GM19395 (cell line): ENCODE measurements around the gene FAIM2.

Experiments
- ATAC-seq: cut with Tn5 transposase; IDR thresholded peaks from one replicate; pipeline ENCODE4 v1.9.1; 2021; ENCODE audit warnings: mild to moderate bottlenecking, moderate library complexity; ENCODE audit not compliant: unreplicated experiment

The FAIM2 gene

GRCh38 chr12:49903700-49904423, at the start of gene FAIM2:
TSS of gene FAIM2 (minus strand) at chr12:49903900. CDS start at chr12:49903792, 108 bp downstream.
- no peak for ATAC-seq

DNA sequence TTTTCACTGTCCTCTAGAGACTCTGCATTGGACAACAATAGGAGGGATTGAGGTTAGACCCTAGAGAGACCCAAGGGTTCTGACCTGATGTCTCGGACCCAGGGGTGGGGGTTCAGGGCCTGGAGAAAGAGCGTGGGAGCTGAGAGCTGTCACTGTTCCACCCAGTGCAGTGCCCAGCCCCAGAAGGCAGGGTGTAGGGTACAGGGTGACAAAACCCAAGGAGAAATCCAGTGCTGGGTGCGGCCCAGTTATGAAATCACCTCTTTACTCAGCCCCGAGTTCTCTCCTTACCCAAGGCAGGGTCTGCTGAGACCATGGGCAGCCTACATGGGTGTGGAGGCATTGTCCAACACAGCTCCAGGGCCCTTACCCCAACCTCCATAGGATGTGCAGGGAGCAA, 49.5 kb upstream of the FAIM2 start:
- ATAC-seq, result no peak

GRCh38 chr12:49952391-49953055, 48.8 kb upstream of the FAIM2 start:
- ATAC-seq, result no peak

DNA sequence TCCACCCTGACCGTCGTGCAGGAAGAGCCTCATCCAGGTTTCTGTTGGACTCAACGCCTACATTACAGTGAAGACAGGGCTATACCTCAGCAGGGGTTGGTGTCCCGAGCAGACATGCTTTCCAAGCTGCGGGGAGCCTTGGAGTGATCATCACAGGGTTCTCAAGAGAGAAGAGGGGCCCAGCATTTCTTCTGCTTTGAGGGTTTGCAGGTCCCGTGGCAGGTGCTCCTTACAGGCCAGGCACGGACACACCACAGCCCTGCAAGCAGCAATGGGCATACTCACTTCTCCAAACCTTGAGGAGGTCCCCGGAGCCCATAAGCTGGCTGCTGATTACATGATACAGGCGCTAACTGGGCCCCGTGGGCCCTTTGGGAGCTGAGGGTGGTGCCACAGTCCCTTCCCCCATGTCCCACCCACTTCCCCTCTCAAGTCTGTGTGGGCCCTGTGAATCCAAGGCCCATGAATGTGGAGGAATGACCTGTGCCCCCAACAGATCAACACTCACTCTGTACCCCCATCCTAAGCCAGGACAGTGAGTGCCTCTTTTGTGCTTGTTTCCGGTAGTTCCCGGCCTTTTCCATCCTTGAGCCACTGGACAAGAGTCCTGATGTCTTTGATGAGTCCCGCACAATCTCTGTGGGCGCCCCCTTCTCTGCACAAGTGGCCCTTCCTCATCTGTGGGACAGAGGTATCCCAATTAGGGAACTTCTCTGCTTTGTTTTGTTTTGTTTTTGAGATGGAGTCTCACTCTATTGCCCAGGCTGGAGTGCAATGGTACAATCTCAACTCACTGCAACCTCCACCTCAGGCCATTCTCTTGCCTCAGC, 47.9 kb upstream of the FAIM2 start:
- ATAC-seq, result no peak

DNA sequence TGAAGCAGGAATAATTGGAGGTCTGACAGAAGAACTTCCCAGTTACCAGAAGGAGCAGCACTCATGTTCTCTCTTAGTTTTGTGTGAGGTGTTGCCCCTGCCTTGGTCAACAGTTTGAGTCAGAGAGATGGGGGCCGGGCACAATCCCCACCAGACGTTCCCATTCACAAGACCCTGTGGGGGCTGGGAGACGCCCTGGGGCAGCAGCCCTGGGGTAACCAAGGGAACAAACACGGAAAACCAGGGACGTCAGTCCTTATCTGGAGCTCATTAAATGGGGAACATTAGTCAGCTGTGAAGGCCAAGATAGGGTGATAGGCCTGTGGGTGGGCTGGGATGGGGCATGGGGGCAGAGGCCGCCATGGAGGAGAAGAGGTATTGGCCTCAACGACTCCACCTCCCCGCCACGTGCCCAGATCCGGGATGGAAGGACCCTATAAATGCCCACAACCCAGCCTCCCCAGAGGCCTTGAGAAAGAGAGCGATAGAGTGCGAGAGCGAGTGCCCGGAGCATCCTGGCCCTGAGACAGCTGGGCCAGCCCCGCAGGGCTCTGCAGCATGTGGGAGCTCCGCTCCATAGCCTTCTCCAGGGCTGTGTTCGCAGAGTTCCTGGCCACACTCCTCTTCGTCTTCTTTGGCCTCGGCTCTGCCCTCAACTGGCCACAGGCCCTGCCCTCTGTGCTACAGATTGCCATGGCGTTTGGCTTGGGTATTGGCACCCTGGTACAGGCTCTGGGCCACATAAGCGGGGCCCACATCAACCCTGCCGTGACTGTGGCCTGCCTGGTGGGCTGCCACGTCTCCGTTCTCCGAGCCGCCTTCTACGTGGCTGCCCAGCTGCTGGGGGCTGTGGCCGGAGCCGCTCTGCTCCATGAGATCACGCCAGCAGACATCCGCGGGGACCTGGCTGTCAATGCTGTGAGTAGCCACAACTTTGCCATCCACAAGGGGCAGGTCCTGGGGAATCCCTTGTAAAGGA, 46.9 kb upstream of the FAIM2 start, which contains the start of gene AQP2:
AQP2 (plus strand) TSS at position 465 of the 979 bp plus-strand sequence; CDS start at position 559, 94 bp downstream.
- no peak for ATAC-seq

DNA sequence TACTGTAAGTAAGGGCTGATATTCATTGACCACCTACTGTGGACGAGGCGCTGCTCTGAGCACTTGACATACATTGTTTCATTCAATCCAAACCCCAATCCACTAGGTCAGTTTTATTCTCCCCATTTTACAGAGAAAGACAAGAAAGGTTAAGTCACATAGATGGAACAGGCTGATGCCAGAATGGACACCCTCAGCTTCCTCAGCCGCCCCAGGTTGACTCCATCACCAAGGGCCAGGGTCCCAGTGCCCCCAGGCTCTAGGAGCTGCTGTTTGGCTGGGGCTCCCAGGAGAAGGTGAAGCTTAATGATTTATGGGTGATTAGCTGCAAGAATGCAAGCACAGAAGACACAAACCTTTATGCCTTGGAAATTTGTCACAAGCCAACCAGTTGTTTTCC, 46.2 kb upstream of the FAIM2 start:
- ATAC-seq, result no peak

GRCh38 chr12:49948866-49949845, 45.5 kb upstream of the FAIM2 start:
- ATAC-seq, result no peak

DNA sequence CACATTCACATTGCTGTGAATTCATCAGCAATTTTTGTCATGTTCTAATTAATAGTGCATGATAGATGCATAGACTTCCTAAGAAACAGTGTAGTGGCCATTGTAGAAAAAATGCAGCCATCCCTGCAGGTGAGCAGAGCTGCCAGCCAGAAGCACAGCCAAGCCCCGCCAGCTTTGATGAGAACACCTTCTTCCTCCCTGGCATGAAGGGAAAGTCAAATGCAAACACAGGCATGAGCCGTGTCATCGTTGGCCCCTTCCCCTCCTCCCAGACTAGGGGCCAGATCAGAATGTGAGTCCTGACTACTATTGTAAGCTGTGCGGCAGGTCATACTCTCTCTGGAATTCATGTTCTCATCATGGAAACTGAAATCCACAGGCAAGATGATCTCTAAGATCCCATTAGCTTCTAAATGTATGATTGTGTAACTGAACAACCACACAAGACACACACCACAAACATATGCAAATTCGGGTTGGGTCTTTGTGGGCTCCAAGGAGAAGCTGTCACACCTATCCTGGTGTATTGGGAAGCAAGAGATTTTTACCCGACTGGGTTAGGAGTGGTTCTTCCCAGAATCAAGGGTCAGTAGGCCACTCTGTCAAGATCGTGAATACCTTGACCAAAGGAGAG, 44.0 kb upstream of the FAIM2 start:
- ATAC-seq, result no peak

DNA sequence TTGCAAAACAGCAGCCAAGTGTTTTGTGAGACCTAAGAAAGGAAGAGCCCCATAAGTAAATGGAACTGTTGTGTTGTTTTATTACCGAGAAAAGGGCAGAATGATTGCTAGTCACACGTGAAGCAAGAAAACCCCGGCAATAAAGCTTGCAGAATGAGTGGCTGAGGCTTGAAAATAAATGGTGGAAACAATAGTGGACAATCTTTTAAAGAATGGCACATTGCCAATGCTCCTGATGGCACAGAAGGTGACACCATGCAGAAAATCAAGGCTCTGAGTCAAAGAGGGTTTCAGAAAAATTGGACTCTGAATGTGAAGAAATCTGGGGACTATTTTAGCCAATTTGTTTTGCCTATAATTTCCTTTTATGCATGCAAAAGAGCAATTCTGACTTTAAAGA, 42.8 kb upstream of the FAIM2 start:
- no peak for ATAC-seq

GRCh38 chr12:49946086-49946485, 42.4 kb upstream of the FAIM2 start:
- no peak for ATAC-seq

- peak; percentile 67 for ATAC-seq
Observed at GRCh38 chr12:49945394-49946080, 41.8 kb upstream of the FAIM2 start.

GRCh38 chr12:49944718-49945117, 41.0 kb upstream of the FAIM2 start:
- ATAC-seq, result no peak

GRCh38 chr12:49944046-49944445, 40.3 kb upstream of the FAIM2 start:
- no peak for ATAC-seq

DNA sequence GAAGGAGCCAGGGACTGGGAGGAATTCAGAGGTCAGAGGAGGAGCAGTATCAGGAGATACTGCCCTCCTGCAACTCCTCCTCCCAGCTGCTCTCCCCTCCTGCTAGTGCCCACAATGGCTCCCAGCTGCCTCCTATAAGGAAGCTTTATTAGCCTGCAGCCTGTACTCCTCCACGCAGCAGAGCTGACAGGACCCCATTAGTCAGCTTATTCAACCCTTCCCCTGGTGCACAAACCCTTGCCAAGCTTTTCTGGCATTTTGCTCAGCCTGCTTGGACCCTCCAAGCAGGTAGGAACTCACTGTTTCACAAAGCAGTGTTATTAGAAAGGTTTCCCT, 39.9 kb upstream of the FAIM2 start:
- ATAC-seq, result no peak

GRCh38 chr12:49942921-49943624, 39.4 kb upstream of the FAIM2 start:
- ATAC-seq, result no peak

GRCh38 chr12:49942512-49942893, 38.8 kb upstream of the FAIM2 start:
- no peak for ATAC-seq
